Panc1 (cell line): Measurements from ENCODE around the gene RASA3.

Source experiments
- SIN3A ChIP-seq: IDR thresholded peaks from 2 replicates; pipeline ENCODE4 v1.6.1; 2012; ENCODE audit warnings: low read depth, mild to moderate bottlenecking, low read length, moderate library complexity, borderline replicate concordance; ENCODE audit not compliant: insufficient read depth
- TF ChIP-seq, protein P1 (sequence below): fragments of 450-650 bp; IDR thresholded peaks from 2 replicates; pipeline ENCODE4 v1.5.1; 2017; ENCODE audit warnings: mild to moderate bottlenecking

DNA sequence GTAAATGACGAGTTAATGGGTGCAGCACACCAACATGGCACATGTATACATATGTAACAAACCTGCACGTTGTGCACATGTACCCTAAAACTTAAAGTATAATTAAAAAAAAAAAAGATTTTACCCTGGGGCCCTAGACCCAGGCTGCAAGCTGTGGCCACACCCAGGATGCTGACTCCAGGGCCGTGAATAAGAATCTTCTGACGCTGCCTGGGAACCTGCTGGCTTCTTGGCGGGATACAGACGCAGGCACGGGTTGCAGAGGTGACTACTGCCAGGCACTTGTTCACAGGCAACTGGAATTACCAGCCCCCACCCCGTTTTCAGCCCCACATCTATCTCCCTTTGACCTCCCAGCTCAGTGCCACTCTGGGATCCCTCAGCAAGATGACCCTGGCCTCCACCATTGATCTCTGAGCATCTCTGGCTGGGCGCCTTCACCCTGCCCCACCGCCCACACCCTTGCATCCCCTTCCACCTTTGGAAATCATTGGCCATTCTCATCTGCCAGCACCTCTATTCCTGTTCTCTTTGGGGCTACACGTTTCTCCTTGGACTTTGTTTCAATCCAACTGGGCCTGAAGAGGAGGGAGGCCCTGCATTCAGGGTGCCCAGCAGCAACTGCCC lies 25.6 kb upstream of the RASA3 start:
- no peak for TF ChIP-seq SIN3A
- TF ChIP-seq, protein P1, sequence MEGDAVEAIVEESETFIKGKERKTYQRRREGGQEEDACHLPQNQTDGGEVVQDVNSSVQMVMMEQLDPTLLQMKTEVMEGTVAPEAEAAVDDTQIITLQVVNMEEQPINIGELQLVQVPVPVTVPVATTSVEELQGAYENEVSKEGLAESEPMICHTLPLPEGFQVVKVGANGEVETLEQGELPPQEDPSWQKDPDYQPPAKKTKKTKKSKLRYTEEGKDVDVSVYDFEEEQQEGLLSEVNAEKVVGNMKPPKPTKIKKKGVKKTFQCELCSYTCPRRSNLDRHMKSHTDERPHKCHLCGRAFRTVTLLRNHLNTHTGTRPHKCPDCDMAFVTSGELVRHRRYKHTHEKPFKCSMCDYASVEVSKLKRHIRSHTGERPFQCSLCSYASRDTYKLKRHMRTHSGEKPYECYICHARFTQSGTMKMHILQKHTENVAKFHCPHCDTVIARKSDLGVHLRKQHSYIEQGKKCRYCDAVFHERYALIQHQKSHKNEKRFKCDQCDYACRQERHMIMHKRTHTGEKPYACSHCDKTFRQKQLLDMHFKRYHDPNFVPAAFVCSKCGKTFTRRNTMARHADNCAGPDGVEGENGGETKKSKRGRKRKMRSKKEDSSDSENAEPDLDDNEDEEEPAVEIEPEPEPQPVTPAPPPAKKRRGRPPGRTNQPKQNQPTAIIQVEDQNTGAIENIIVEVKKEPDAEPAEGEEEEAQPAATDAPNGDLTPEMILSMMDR, result no peak
